Myocyte (in vitro differentiated cells): ENCODE results near the gene CCNT2. TPM values are rescaled to one million over a fixed set of nuclear protein-coding genes. Genes with fewer than 3 reads are reported as not detected.
"Not testable (repeated sequence)": the region's sequence is repeated elsewhere in the genome, so short reads cannot be mapped to it uniquely, and the experiment has no call there.

ENCODE experiments used
- DNase-seq: peaks from one replicate; pipeline ENCODE4 v3.0.0-alpha.2; 2012; ENCODE audit warnings: low read depth
- total RNA-seq: library from RNA; depleted of rRNA; stranded (reverse); fragments of >200 nt; gene quantifications from 2 replicates; pipeline ENCODE4 v1.2.3, GENCODE V29; 2014

Gene CCNT2
- total RNA-seq, 1 donor from 2014 or later: 30.7 TPM

GRCh38 chr2:134973241-134974138, 54.9 kb downstream of the CCNT2 start:
- no peak for DNase-seq

- DNase-seq: peak; percentile 40
These were observed 56.8 kb downstream of the CCNT2 start for GRCh38 chr2:134975281-134976009.

GRCh38 chr2:134976074-134976702, 57.6 kb downstream of the CCNT2 start:
- no peak for DNase-seq

- DNase-seq: not testable (repeated sequence)
These were observed 58.5 kb downstream of the CCNT2 start for GRCh38 chr2:134977104-134977503.

- DNase-seq: no peak
These were observed 60.6 kb downstream of the CCNT2 start for GRCh38 chr2:134979221-134979620.

GRCh38 chr2:134980639-134981038, 62.0 kb downstream of the CCNT2 start:
- no peak for DNase-seq

GRCh38 chr2:134982603-134983002, 64.0 kb downstream of the CCNT2 start:
- DNase-seq: no peak

GRCh38 chr2:134985061-134985460, 66.4 kb downstream of the CCNT2 start:
- no peak for DNase-seq

GRCh38 chr2:134988994-134989605, 70.5 kb downstream of the CCNT2 start:
- DNase-seq: peak; percentile 37

- no peak for DNase-seq
These were observed 80.9 kb downstream of the CCNT2 start for GRCh38 chr2:134999521-134999920.

- DNase-seq: no peak
These were observed 84.2 kb downstream of the CCNT2 start for GRCh38 chr2:135002836-135003235.

- DNase-seq: peak; percentile 74
These were observed 85.6 kb downstream of the CCNT2 start for GRCh38 chr2:135004005-135004746.

GRCh38 chr2:135005753-135006152, 87.1 kb downstream of the CCNT2 start:
- no peak for DNase-seq

Other genes with a start within 250 kb of the CCNT2 start
- not detected in 2 replicates for gene TMEM163, start 199.8 kb upstream of the CCNT2 start, total RNA-seq
- gene ACMSD, start 80.2 kb upstream of the CCNT2 start, total RNA-seq: not detected in 2 replicates
- not detected in 2 replicates for gene MAP3K19, start 128.6 kb downstream of the CCNT2 start, total RNA-seq
- gene RAB3GAP1, start 133.5 kb downstream of the CCNT2 start, total RNA-seq: 49.2 and 51.8 TPM in 2 replicates